Measurements from ENCODE around the gene IGFBP2. TPM values are rescaled to one million over a fixed set of nuclear protein-coding genes. Genes with fewer than 3 reads are reported as not detected.

The IGFBP2 gene
- total and polyA plus RNA-seq, 2 donors (not counting 1 experiment from before 2014, with no cell fraction given), result not detected

GRCh38 chr2:216692636-216693413 is 59.6 kb downstream of the IGFBP2 start:
- H3K27me3 Mint-ChIP-seq, result peaks cover 62% of the 10 kb centered on the region
- CTCF ChIA-PET, result interaction anchor here (0.7 kb wide), 2 partner anchors 9 to 820 kb away, joined by 3 read pairs; no protein-coding TSS in a partner anchor
- H3K9me3 Mint-ChIP-seq (ENCODE audit: insufficient read depth), result no peaks in the 10 kb centered on the region
- 1% methylated on average over 11 of the region's 28 CpGs for WGBS (ENCODE audit: insufficient coverage)
- no peaks in the 10 kb centered on the region for H3K79me2 ChIP-seq (ENCODE audit: control insufficient read depth, insufficient read depth, low read length)
- H3K9ac ChIP-seq (ENCODE audit: low read length), result no peak overlapping the region
- H2AFZ ChIP-seq (ENCODE audit: insufficient read depth, low read depth, low read length, poor library complexity, severe bottlenecking), result peak overlapping the region; percentile 49
- H3K27ac ChIP-seq (ENCODE audit: low read length in 2 of 2), result no peak overlapping the region
- peaks cover 0 to 77% (median 42%) of the 10 kb centered on the region in 4 experiments for H3K27me3 ChIP-seq (replicated peaks in 1 of 4; ENCODE audit: control extremely low read depth in 1 of 4, control insufficient read depth in 3 of 4, insufficient read depth in 4 of 4, low read length in 3 of 4)
- H3K4me2 ChIP-seq (replicated peaks; ENCODE audit: low read depth, low read length, poor library complexity, severe bottlenecking), result peak overlapping the region; percentile 61
- peaks cover 24% of the 10 kb centered on the region for H3K4me1 Mint-ChIP-seq
- POLR2A ChIA-PET, result no interaction called here
- no peak for TF ChIP-seq CTCF (IDR thresholded peaks at IDR 0.05)
- TF ChIP-seq EZH2 (IDR thresholded peaks at IDR 0.05; ENCODE audit: borderline replicate concordance, insufficient read depth, low read depth, low read length, poor library complexity, severe bottlenecking), result no peak
- H3K4me3 ChIP-seq (ENCODE audit: control extremely low read depth in 1 of 5, extremely low read depth in 1 of 5, insufficient read depth in 1 of 5, low read depth in 2 of 5, low read length in 4 of 5), result peak overlapping the region in 4 of 5 experiments; percentile 12 to 50 (median 30)
- H3K36me3 ChIP-seq (replicated peaks in 1 of 2; ENCODE audit: control extremely low read depth in 1 of 2, control insufficient read depth in 1 of 2, extremely low read depth in 1 of 2, insufficient read depth in 2 of 2, low read length in 1 of 2), result no peaks in the 10 kb centered on the region
- peak overlapping the region; percentile 78 for H3K4me3 Mint-ChIP-seq
- intact Hi-C loops (cut with micrococcal nuclease), result no loop called here
- no peaks in the 10 kb centered on the region for H4K20me1 ChIP-seq (ENCODE audit: control insufficient read depth, insufficient read depth, low read length, poor library complexity, severe bottlenecking)
- peak; percentile 24 for ATAC-seq (ENCODE audit: low read depth)
- H3K9me3 ChIP-seq (ENCODE audit: control extremely low read depth in 1 of 3, control insufficient read depth in 2 of 3, insufficient read depth in 1 of 3, low read length in 2 of 3), result peaks cover 0 to 7% (median 0%) of the 10 kb centered on the region in 3 donors
- peaks cover 25 to 30% of the 10 kb centered on the region in 2 donors for H3K4me1 ChIP-seq (ENCODE audit: control insufficient read depth in 2 of 2, insufficient read depth in 2 of 2, low read length in 2 of 2)
- DNase-seq, result peak; percentile 21
- H3K27ac Mint-ChIP-seq, result no peak overlapping the region
